ENCODE measurements around the gene SEMA3A.
"Not testable (repeated sequence)": the region's sequence is repeated elsewhere in the genome, so short reads cannot be mapped to it uniquely, and the experiment has no call there.

Gene SEMA3A

DNA sequence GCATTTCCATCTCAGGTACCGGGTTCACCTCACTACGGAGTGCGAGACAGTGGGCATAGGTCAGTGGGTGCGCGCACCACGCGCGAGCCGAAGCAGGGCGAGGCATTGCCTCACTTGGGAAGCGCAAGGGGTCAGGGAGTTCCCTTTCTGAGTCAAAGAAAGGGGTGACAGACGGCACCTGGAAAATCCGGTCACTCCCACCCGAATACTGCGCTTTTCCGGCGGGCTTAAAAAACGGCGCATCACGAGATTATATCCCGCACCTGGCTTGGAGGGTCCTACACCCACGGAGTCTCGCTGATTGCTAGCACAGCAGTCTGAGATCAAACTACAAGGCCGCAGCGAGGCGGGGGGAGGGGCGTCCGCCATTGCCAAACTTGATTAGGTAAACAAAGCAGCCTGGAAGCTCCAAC lies 132.1 kb downstream of the SEMA3A start:
- not testable (repeated sequence) for DNase-seq

DNA sequence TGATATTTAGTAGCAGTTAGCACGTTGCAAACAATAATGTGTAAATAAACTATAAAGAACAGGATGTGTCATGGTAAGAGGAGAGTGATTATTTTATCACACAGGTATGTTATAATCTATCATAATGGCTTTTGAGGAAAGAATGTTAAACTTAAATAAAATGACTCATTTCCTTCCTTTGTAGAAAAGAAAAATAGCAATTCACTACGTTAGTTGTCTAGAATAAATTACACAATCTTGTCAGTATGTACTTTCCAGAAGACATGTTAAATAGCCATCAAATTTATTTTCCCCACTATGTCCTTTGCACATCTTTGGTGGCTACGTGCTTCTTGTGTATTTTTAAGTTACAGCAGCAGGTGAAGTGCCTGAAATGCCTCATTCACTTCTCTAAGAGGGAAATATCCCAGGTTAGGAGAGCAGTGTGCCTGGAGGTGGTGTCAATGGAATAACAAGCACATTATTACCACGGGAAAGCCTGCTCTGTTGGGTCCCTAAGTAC lies 133.8 kb downstream of the SEMA3A start:
- no peak for DNase-seq

DNA sequence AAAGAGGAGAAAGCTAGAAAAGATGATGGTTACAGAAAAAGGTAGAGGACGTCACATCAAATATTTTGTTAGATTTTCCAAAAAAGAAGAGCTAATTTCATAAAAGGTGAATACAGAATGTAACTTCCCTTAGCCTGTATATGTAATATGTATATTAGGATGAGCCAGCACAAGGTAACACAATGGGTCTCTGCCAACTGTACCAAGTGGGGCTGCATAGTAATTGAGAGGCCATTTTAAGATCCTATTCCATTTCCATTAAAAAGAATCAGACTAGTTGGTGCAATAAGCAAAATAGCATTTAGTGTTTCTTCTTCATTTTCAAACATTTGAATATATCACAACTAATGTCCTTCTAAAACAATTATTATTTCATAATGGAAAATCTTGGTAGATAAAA lies 134.6 kb downstream of the SEMA3A start:
- DNase-seq = no peak

GRCh38 chr7:84058311-84059076 lies 136.1 kb downstream of the SEMA3A start:
- DNase-seq = no peak

DNA sequence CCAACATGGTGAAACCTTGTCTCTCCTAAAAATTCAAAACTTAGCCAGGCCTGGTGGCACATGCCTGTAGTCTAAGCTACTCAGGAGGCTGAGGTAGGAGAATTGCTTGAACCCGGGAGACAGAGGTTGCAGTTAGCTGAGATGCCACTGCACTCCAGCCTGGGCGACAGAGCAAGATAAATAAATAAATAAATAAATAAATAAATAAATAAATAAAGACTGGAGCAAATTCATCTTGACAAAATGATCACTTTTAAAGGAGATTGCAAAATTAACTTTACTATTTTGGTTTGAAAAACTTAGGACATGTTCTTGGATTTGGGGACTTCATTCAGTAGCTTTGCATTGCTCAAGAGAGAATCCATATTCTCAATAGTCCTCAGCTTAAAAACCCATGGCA lies 137.0 kb downstream of the SEMA3A start:
- no peak for DNase-seq

- DNase-seq = no peak
Measured at GRCh38 chr7:84055904-84056605, 138.5 kb downstream of the SEMA3A start.

GRCh38 chr7:84055199-84055598 lies 139.4 kb downstream of the SEMA3A start:
- not testable (repeated sequence) for DNase-seq

DNA sequence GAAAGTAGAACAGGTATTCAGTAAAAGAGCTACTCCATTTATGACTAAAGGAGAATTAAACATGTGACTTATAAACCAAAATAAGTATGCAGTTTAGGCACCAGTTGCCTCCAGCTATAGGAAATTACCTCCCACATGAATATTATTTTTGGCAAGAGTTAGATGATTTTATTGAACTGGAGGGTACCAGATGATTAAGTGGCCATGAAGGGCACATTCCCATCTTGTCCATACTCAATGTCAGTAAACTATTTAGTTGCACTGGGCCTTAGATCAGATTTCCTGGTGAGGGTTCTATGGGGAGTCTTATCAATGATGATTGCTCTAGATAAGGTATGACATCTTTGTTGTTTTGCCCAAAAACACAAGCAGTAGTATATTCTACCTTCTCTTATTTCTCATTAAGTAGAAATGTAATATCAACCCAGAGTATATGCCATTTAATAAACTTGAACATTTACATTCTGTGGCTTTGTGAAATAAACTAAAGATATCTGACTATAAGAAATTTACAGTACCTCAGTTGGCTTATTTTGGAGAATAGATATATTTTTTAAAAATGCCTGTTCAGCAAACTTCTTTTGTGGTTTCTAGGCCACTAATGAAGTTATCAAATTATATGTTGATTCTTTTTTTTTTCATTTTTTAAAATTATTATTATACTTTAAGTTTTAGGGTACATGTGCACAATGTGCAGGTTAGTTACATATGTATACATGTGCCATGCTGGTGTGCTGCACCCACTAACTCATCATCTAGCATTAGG lies 145.3 kb downstream of the SEMA3A start:
- no peak for DNase-seq

DNA sequence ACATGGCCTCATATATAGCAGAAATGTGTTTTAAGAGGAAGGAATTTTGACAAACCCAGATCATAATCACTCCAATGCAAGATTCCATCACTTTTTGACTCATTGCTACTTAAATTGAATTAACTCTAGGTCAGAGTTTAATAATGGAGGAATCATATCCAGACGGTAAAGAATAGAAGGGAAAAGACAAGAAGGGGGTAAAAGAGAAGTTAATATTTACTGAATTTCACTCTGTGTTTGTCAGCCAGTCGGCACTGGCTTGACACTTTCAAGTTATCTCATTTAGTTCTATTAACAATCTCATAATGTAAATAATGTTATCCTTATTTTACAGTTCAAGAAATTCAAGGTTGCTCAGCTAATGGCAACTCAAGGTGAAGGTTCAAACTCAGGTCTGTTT lies 147.5 kb downstream of the SEMA3A start:
- no peak for DNase-seq

DNA sequence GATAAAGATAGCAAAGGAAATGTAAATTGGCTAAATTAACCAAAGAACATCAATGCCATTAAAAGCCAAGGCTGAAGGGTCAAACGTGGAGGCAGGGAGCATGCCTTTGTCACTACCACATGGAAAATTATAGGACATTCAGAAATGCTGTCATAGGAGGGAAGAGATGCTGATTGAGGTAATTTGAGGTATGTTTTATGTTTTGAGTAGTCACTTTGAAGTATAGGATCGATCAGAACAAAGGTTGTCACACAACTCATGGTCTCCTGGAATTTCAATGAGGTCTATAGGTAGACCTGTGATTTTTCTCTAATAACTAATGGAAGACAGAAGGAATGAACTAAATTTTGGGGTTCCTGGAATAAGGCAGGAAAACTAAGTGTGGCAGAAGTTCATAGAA lies 149.8 kb downstream of the SEMA3A start:
- no peak for DNase-seq

DNA sequence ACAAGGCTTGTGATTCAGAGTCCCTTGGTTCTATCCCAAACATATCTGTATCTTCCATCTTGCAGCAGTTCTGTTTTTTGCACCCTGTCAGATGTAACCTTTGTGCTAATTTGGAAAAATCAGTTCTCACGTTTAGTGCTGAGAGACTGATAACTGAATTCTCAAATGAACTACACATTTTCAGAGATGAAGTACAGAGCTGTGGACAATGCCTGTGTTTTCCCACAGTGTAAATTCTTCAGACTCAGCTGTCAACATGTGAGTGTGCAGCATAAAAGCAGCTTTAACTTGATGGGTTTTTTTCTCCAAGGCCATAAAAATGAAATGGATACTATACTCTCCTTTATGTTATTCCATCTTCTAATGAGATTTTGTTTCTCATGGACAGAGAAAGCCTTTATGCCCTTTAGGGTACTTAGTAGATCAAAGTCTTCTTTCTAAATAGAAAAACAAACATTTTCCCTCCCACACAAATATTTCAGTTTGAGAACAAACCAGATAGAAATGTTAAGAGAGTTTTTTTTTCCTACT lies 150.9 kb downstream of the SEMA3A start:
- no peak for DNase-seq

GRCh38 chr7:84042110-84042539 lies 152.5 kb downstream of the SEMA3A start:
- no peak for DNase-seq

- DNase-seq = no peak
Measured at GRCh38 chr7:84041649-84042048, 152.9 kb downstream of the SEMA3A start.

- peak in 26 of 51 donors; percentile 2 to 58 (median 13) for DNase-seq
Measured at GRCh38 chr7:84040355-84040754, 154.2 kb downstream of the SEMA3A start.

GRCh38 chr7:84039432-84039831 lies 155.2 kb downstream of the SEMA3A start:
- DNase-seq = no peak

DNA sequence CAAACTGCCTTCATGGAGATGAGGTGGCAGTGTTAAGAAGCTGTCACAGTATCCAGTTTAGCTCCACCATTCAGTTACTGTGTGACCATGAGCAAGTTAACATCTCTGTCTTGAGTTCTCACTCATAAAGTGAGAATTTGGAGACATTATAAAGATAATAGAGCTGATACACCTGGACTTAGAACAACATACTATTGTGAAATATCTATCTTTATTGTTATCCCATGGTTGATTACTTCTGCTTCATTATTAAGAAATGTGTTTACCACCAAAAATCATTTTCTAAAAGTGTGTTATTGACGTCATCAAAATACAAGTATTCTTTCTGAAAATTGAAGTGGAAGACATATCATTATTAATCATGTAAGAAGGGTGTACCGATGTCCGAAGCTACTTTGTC lies 166.9 kb downstream of the SEMA3A start:
- DNase-seq = no peak

GRCh38 chr7:84025332-84025927 lies 169.2 kb downstream of the SEMA3A start:
- DNase-seq = peak in 1 of 51 donors; percentile 3

GRCh38 chr7:84022684-84023308 lies 171.8 kb downstream of the SEMA3A start:
- no peak for DNase-seq

DNA sequence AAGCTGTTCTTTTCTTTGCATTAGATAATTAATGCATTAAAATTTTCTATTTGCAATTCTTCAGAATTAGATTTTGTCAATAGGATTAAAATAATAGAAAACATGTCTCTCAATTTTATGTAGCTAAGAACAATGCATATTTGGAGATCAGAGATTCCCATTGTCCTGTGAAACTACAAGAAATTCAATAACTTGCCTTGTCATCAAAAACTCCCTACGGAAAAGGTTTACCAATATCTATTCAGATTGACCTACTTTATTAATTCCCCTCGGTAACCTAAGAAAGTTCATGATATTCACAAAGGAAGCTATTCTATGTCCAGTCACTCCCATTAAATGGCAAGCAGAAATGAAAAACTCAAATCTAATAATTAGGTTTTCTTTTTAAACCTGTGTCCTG lies 172.6 kb downstream of the SEMA3A start:
- DNase-seq = no peak

DNA sequence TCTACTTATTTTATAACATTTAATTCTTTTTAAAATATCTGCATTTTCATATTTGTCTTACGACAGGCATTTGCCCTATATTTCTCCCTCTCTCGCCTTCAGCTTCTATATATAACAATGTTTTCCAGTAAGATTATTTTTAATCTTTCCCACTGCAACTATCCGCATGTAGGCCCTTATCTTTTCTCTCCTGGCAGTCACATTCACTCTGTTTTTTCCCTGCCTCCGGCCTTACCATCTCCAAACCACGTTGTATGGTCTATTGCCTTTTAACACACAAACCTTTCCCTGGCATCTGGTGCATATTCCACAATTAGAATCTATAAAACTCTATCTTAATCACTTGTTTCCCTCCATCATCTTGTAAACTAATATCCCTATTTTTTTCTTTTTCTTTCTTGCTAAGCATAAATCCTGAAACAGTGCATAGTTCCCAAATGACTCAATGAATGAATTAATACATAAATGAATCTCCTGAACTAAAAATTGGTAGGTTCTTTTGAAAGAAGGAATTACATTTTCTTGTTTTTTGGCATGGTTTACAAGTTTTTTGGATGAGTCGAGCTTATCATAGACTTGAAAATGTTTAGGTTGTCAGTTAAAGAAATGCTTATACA lies 173.2 kb downstream of the SEMA3A start:
- no peak for DNase-seq
